Stimulated activated naive B cell treated with anti-CD40 and anti-IgM and Interleukin-4, amounts not matched to agents 10 μg/mL and 1 μg/mL and 100 μg/mL, for 72 hours (primary cell): Measurements from ENCODE around the gene ZFAND3.

Experiments used
- ATAC-seq, 2 donors: fragments of 150-1000 bp; cut with Tn5 transposase; replicated peaks; 2 replicates each; pipeline ENCODE4 v1.10.0; 2021; ENCODE audit warnings: moderate library complexity in 1 of 2
- DNase-seq: peaks from one replicate; pipeline ENCODE4 v3.0.0; 2021
- H3K27ac Mint-ChIP-seq: one replicate; pipeline ENCODE4 v1.8.0; 2022; ENCODE audit warnings: mild to moderate bottlenecking, mixed read lengths
- H3K27me3 Mint-ChIP-seq, 2 donors: one replicate each; pipeline ENCODE4 v1.8.0; 2022; ENCODE audit warnings: mixed read lengths in 2 of 2
- H3K36me3 Mint-ChIP-seq, 2 donors: one replicate each; pipeline ENCODE4 v1.8.0; 2022; ENCODE audit warnings: mixed read lengths in 2 of 2, mild to moderate bottlenecking in 1 of 2
- H3K4me1 Mint-ChIP-seq, 2 donors: one replicate each; pipeline ENCODE4 v1.8.0; 2022; ENCODE audit warnings: mixed read lengths in 2 of 2, mild to moderate bottlenecking in 1 of 2
- H3K4me3 Mint-ChIP-seq, 2 donors: one replicate each; pipeline ENCODE4 v1.8.0; 2022; ENCODE audit warnings: mild to moderate bottlenecking in 2 of 2, mixed read lengths in 2 of 2, moderate library complexity in 1 of 2
- H3K9me3 Mint-ChIP-seq, 2 donors: one replicate each; pipeline ENCODE4 v1.8.0; 2022; ENCODE audit warnings: mixed read lengths in 2 of 2, mild to moderate bottlenecking in 1 of 2

Gene ZFAND3, protein sequence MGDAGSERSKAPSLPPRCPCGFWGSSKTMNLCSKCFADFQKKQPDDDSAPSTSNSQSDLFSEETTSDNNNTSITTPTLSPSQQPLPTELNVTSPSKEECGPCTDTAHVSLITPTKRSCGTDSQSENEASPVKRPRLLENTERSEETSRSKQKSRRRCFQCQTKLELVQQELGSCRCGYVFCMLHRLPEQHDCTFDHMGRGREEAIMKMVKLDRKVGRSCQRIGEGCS

GRCh38 chr6:37819177-37819801 lies at the start of gene ZFAND3:
Gene ZFAND3, plus strand, starts transcription at chr6:37819727. Its CDS starts 219 bp downstream, at chr6:37819946.
- H3K4me1 Mint-ChIP-seq: peaks cover 29 to 43% of the 10 kb centered on the region in 2 donors
- no peaks in the 10 kb centered on the region for H3K9me3 Mint-ChIP-seq
- ATAC-seq (peak; percentile 87 to 89), DNase-seq (peak; percentile 96)
- H3K27me3 Mint-ChIP-seq: no peaks in the 10 kb centered on the region
- peak within 1 kb of the TSS; percentile 99 for H3K27ac Mint-ChIP-seq
- H3K36me3 Mint-ChIP-seq: peaks cover 5 to 12% of the 10 kb centered on the region in 2 donors
- H3K4me3 Mint-ChIP-seq: peak within 1 kb of the TSS; percentile 99 to 100

- peaks cover 12 to 13% of the 10 kb centered on the region in 2 donors for H3K9me3 Mint-ChIP-seq
- H3K27ac Mint-ChIP-seq: no peak overlapping the region
- no peak for ATAC-seq
- H3K4me3 Mint-ChIP-seq: no peak overlapping the region
- DNase-seq: no peak
- peaks cover 21 to 43% of the 10 kb centered on the region in 2 donors for H3K27me3 Mint-ChIP-seq
- peaks cover 2 to 8% of the 10 kb centered on the region in 2 donors for H3K36me3 Mint-ChIP-seq
- H3K4me1 Mint-ChIP-seq: peaks cover 4 to 19% of the 10 kb centered on the region in 2 donors
These were observed 45.4 kb upstream of the ZFAND3 start for GRCh38 chr6:37774028-37774680.

- H3K27ac Mint-ChIP-seq: no peak overlapping the region
- H3K36me3 Mint-ChIP-seq: peaks cover 2 to 8% of the 10 kb centered on the region in 2 donors
- peaks cover 12 to 13% of the 10 kb centered on the region in 2 donors for H3K9me3 Mint-ChIP-seq
- H3K27me3 Mint-ChIP-seq: peaks cover 21 to 38% of the 10 kb centered on the region in 2 donors
- ATAC-seq: no peak
- no peak overlapping the region for H3K4me3 Mint-ChIP-seq
- DNase-seq: no peak
- peaks cover 4 to 19% of the 10 kb centered on the region in 2 donors for H3K4me1 Mint-ChIP-seq
These were observed 43.0 kb upstream of the ZFAND3 start for GRCh38 chr6:37776566-37776965.

GRCh38 chr6:37777272-37777834 lies 42.2 kb upstream of the ZFAND3 start:
- peaks cover 21 to 35% of the 10 kb centered on the region in 2 donors for H3K27me3 Mint-ChIP-seq
- H3K36me3 Mint-ChIP-seq: peaks cover 2 to 8% of the 10 kb centered on the region in 2 donors
- H3K4me3 Mint-ChIP-seq: no peak overlapping the region
- ATAC-seq (peak; percentile 67 to 71), DNase-seq (no peak)
- H3K27ac Mint-ChIP-seq: no peak overlapping the region
- peaks cover 12 to 13% of the 10 kb centered on the region in 2 donors for H3K9me3 Mint-ChIP-seq
- H3K4me1 Mint-ChIP-seq: peaks cover 4 to 19% of the 10 kb centered on the region in 2 donors

GRCh38 chr6:37779111-37779800 lies 40.3 kb upstream of the ZFAND3 start:
- peaks cover 2% of the 10 kb centered on the region in 2 donors for H3K9me3 Mint-ChIP-seq
- H3K36me3 Mint-ChIP-seq: no peaks in the 10 kb centered on the region
- ATAC-seq (no peak), DNase-seq (no peak)
- peaks cover 29 to 38% of the 10 kb centered on the region in 2 donors for H3K27me3 Mint-ChIP-seq
- no peak overlapping the region for H3K4me3 Mint-ChIP-seq
- peaks cover 17 to 35% of the 10 kb centered on the region in 2 donors for H3K4me1 Mint-ChIP-seq
- no peak overlapping the region for H3K27ac Mint-ChIP-seq

DNA sequence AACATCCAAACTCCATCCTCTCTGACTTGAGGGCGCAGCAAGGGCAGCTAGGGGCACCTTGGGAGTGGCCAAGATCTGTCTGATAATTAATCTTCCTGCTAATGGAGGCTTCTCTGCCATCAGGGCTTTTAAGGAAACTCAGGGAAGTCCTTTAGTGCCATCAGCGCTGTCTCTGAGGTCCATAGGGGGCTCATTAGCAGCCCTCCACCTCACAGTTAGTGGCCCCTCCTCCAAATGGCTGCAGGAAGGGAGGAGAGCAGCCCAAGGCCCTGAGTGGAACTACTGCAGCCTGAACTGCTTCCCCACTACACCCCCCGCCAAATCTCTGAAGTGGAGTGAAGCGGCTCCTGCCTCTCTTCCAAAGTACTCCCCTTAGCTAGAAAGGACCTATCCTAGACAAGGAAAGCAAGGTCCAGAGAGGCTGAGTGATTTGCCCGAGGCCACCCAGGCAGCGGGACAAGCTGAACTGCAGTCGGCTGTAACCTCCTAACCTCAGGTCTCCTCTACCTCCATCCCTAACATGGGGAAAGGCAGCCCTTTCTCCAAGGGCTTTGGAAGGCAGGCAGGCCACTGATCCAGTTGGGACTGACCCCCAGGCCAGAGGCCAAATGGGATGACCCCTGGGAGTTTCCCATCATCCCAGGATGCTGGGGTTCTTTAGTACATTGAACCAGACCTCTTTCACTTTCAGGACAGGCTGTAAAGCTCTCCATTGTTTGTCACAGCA lies 39.5 kb upstream of the ZFAND3 start:
- no peaks in the 10 kb centered on the region for H3K36me3 Mint-ChIP-seq
- no peaks in the 10 kb centered on the region for H3K9me3 Mint-ChIP-seq
- ATAC-seq: no peak
- no peak overlapping the region for H3K4me3 Mint-ChIP-seq
- peaks cover 18 to 41% of the 10 kb centered on the region in 2 donors for H3K4me1 Mint-ChIP-seq
- DNase-seq: no peak
- no peak overlapping the region for H3K27ac Mint-ChIP-seq
- H3K27me3 Mint-ChIP-seq: peaks cover 37 to 43% of the 10 kb centered on the region in 2 donors

- peaks cover 18 to 41% of the 10 kb centered on the region in 2 donors for H3K4me1 Mint-ChIP-seq
- no peak for ATAC-seq
- H3K4me3 Mint-ChIP-seq: no peak overlapping the region
- no peaks in the 10 kb centered on the region for H3K9me3 Mint-ChIP-seq
- H3K27me3 Mint-ChIP-seq: peaks cover 40 to 53% of the 10 kb centered on the region in 2 donors
- no peak for DNase-seq
- H3K27ac Mint-ChIP-seq: no peak overlapping the region
- no peaks in the 10 kb centered on the region for H3K36me3 Mint-ChIP-seq
These were observed 37.7 kb upstream of the ZFAND3 start for GRCh38 chr6:37781788-37782187.

DNA sequence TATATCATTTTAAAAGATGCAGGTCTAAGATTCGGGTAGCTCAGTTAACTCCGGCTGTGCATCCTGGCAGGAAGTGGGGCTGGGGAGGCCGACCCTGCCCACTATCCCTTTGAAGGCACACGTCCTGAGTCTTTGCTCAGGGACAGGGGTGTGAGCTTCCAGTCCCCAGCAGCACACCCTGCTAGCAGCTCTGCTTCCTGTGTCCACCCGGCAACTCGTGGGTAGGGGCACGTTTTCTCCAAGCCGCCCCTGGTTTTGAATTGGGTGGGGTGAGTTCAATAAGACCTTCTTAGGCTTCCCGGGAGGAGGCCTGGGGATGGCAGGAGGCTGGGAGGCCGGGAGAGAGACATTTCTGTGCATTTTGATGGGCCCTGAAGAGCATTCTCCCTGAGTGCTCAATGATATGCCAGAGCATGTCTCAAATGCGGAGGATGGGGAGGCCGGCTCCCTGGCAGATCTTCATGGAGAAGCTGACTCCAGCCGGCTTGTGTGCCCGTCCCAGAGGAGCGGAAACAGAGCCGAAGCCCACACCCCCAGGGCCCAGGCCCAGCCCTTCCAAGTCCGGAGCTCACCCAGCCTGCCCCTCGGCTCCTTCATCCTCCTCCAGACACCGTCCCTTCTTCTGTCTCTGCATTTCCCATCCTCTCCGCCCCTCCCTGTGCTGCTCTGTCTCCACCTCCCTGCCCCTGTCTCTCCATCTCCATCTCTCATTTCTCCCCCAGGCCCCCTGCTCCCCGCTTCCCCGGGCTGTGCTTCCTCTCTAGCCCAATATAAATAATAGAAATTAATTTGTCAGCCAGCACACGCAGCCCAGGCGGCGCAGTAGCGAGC lies 36.3 kb upstream of the ZFAND3 start:
- no peaks in the 10 kb centered on the region for H3K9me3 Mint-ChIP-seq
- peak; percentile 37 to 52 for ATAC-seq
- peaks cover 33 to 43% of the 10 kb centered on the region in 2 donors for H3K27me3 Mint-ChIP-seq
- H3K4me1 Mint-ChIP-seq: peaks cover 16 to 29% of the 10 kb centered on the region in 2 donors
- H3K27ac Mint-ChIP-seq: peak overlapping the region; percentile 38
- no peak for DNase-seq
- no peaks in the 10 kb centered on the region for H3K36me3 Mint-ChIP-seq
- peak overlapping the region; percentile 85 to 91 for H3K4me3 Mint-ChIP-seq

DNA sequence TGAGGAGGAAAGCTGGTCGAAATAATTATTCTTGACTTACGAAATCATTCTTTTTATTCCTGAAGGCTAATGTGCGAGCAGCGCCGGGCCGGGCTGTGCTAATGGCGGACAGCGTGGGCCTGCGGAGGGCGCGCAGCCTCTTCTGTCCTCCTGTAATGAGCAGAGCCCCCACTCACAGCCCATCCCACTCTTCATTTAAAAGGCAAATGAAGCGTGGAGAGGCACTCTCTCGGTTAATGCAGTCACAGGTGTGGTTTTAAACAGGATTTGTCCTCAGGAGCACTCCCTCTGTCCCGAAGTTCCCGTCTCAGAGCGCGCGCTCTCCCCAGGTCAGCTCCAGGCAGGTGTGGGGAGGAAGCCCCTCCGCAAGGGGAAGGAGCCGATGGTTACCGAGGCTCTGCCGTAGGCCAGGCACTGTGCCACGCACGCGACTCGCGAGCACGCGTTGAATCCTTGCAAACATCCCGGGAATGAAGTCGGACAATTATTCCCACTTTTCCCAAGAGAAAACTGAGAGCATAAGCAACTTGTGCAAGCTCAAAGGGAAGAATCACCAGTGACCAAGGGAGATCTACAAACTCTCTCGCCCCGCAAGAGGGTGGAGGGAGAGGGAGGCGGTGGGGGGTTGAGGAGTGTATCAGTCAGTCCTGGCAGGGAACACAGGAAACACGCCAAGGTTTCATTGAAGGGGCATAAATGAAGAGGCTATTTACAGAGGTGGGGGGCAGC lies 35.5 kb upstream of the ZFAND3 start:
- ATAC-seq: peak; percentile 69 to 76
- H3K4me3 Mint-ChIP-seq: peak overlapping the region; percentile 85 to 91
- H3K4me1 Mint-ChIP-seq: peaks cover 14 to 22% of the 10 kb centered on the region in 2 donors
- peaks cover 33 to 35% of the 10 kb centered on the region in 2 donors for H3K27me3 Mint-ChIP-seq
- DNase-seq: no peak
- peak overlapping the region; percentile 38 for H3K27ac Mint-ChIP-seq
- H3K9me3 Mint-ChIP-seq: no peaks in the 10 kb centered on the region
- H3K36me3 Mint-ChIP-seq: no peaks in the 10 kb centered on the region

DNA sequence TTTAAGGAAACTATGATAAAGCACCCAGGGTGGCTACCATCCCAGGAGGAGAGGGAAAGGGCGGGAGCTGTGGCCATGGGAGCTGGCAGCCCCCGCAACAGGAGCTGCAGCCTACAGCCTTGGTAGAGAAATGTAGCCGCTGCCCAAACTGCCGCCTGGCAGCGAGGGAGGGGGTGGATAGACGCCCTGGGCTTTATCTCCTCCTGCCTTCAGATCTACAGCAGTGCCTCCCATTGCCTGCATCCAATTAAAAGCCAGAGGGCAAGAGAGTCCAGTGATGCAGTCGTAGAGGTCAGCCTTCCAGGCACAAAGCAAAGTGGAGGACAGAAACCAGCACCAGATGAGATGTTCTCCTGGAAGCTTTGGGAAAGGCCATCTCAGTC lies 35.0 kb upstream of the ZFAND3 start:
- Mint-ChIP-seq H3K27me3 (peaks cover 33 to 34% of the 10 kb centered on the region in 2 donors), H3K27ac (no peak overlapping the region), H3K9me3 (no peaks in the 10 kb centered on the region), H3K36me3 (no peaks in the 10 kb centered on the region), H3K4me3 (peak overlapping the region in 1 of 2 donors; percentile 91), H3K4me1 (peaks cover 14 to 22% of the 10 kb centered on the region in 2 donors)
- DNase-seq: no peak
- ATAC-seq: no peak

- H3K4me1 Mint-ChIP-seq: peaks cover 14 to 22% of the 10 kb centered on the region in 2 donors
- no peak overlapping the region for H3K27ac Mint-ChIP-seq
- no peak for DNase-seq
- peaks cover 33 to 34% of the 10 kb centered on the region in 2 donors for H3K27me3 Mint-ChIP-seq
- ATAC-seq: no peak
- H3K4me3 Mint-ChIP-seq: no peak overlapping the region
- H3K9me3 Mint-ChIP-seq: no peaks in the 10 kb centered on the region
- H3K36me3 Mint-ChIP-seq: no peaks in the 10 kb centered on the region
These were observed 34.4 kb upstream of the ZFAND3 start for GRCh38 chr6:37785002-37785662.
